Renal cortical epithelial cell (primary cell): ENCODE results near the gene LSAMP. TPM values are rescaled to one million over a fixed set of nuclear protein-coding genes. Genes with fewer than 3 reads are reported as not detected.

Experiments
- DNase-seq: peaks from one replicate; pipeline ENCODE4 v3.0.0-alpha.2; 2011; ENCODE audit warnings: low read depth
- total RNA-seq: library from RNA; depleted of rRNA; stranded (reverse); fragments of >200 nt; gene quantifications from 2 replicates; pipeline ENCODE4 v1.2.3, GENCODE V29; 2014

LSAMP gene
- total RNA-seq, 1 donor from 2014 or later: 0.55 TPM

- DNase-seq: no peak
These were observed 602.1 kb downstream of the LSAMP start for GRCh38 chr3:115843206-115843605.

GRCh38 chr3:115839246-115839645 is 606.0 kb downstream of the LSAMP start:
- no peak for DNase-seq

- no peak for DNase-seq
These were observed 606.5 kb downstream of the LSAMP start for GRCh38 chr3:115838786-115839185.

GRCh38 chr3:115836944-115837343 is 608.3 kb downstream of the LSAMP start:
- peak; percentile 33 for DNase-seq

- DNase-seq: no peak
These were observed 609.3 kb downstream of the LSAMP start for GRCh38 chr3:115835946-115836345.

GRCh38 chr3:115834068-115834467 is 611.2 kb downstream of the LSAMP start:
- peak; percentile 38 for DNase-seq

GRCh38 chr3:115833074-115833473 is 612.2 kb downstream of the LSAMP start:
- DNase-seq: no peak

GRCh38 chr3:115832265-115832664 is 613.0 kb downstream of the LSAMP start:
- no peak for DNase-seq

- no peak for DNase-seq
These were observed 613.4 kb downstream of the LSAMP start for GRCh38 chr3:115831864-115832263.

- DNase-seq: no peak
These were observed 614.4 kb downstream of the LSAMP start for GRCh38 chr3:115830764-115831395.

- no peak for DNase-seq
These were observed 616.9 kb downstream of the LSAMP start for GRCh38 chr3:115828401-115828800.

GRCh38 chr3:115827495-115827894 is 617.8 kb downstream of the LSAMP start:
- DNase-seq: no peak

- DNase-seq: peak; percentile 78
These were observed 620.2 kb downstream of the LSAMP start for GRCh38 chr3:115825046-115825445.

- no peak for DNase-seq
These were observed 622.2 kb downstream of the LSAMP start for GRCh38 chr3:115823083-115823482.

- DNase-seq: no peak
These were observed 622.7 kb downstream of the LSAMP start for GRCh38 chr3:115822579-115822978.

- DNase-seq: peak; percentile 90
These were observed 625.4 kb downstream of the LSAMP start for GRCh38 chr3:115819785-115820384.

- DNase-seq: peak; percentile 59
These were observed 630.4 kb downstream of the LSAMP start for GRCh38 chr3:115814778-115815380.

GRCh38 chr3:115814006-115814405 is 631.3 kb downstream of the LSAMP start:
- DNase-seq: no peak

- DNase-seq: no peak
These were observed 636.5 kb downstream of the LSAMP start for GRCh38 chr3:115808816-115809215.

- no peak for DNase-seq
These were observed 637.0 kb downstream of the LSAMP start for GRCh38 chr3:115808244-115808643.

GRCh38 chr3:115806501-115806900 is 638.8 kb downstream of the LSAMP start:
- no peak for DNase-seq

GRCh38 chr3:115805520-115805919 is 639.8 kb downstream of the LSAMP start:
- DNase-seq: no peak

GRCh38 chr3:115804713-115805119 is 640.6 kb downstream of the LSAMP start:
- DNase-seq: peak; percentile 38
